ENCODE measurements around the gene CLDN18.

Gene CLDN18

GRCh38 chr3:138047596-138048158 lies 37.7 kb downstream of the CLDN18 start:
- Histone ChIP-seq H3K27ac (ENCODE audit: poor library complexity, severe bottlenecking) (no peak overlapping the region), H3K36me3 (ENCODE audit: low read depth) (no peaks in the 10 kb centered on the region), H3K9me3 (ENCODE audit: severe bottlenecking) (no peaks in the 10 kb centered on the region), H3K27me3 (ENCODE audit: insufficient read depth, poor library complexity, severe bottlenecking) (no peaks in the 10 kb centered on the region), H3K4me1 (ENCODE audit: insufficient read depth, poor library complexity, severe bottlenecking) (peaks cover 16% of the 10 kb centered on the region), H3K4me3 (ENCODE audit: severe bottlenecking) (no peak overlapping the region)
- TF ChIP-seq CTCF (IDR thresholded peaks at IDR 0.05; ENCODE audit: poor library complexity, severe bottlenecking): no peak
- no peak for ATAC-seq (ENCODE audit: low read depth)
- no peak for DNase-seq (ENCODE audit: low spot score)

- DNase-seq (ENCODE audit: low spot score) (no peak), ATAC-seq (ENCODE audit: low read depth) (peak; percentile 25; the same call in 1 of the 3 replicates)
- TF ChIP-seq CTCF (IDR thresholded peaks at IDR 0.05; ENCODE audit: poor library complexity, severe bottlenecking): no peak
- no peak overlapping the region for H3K27ac ChIP-seq (ENCODE audit: poor library complexity, severe bottlenecking)
- H3K4me3 ChIP-seq (ENCODE audit: severe bottlenecking): no peak overlapping the region
- H3K36me3 ChIP-seq (ENCODE audit: low read depth): no peaks in the 10 kb centered on the region
- no peaks in the 10 kb centered on the region for H3K27me3 ChIP-seq (ENCODE audit: insufficient read depth, poor library complexity, severe bottlenecking)
- peaks cover 2% of the 10 kb centered on the region for H3K4me1 ChIP-seq (ENCODE audit: insufficient read depth, poor library complexity, severe bottlenecking)
- no peaks in the 10 kb centered on the region for H3K9me3 ChIP-seq (ENCODE audit: severe bottlenecking)
Measured at GRCh38 chr3:138049157-138049919, 39.4 kb downstream of the CLDN18 start.

- Histone ChIP-seq H3K27ac (ENCODE audit: poor library complexity, severe bottlenecking) (no peak overlapping the region), H3K9me3 (ENCODE audit: severe bottlenecking) (no peaks in the 10 kb centered on the region), H3K27me3 (ENCODE audit: insufficient read depth, poor library complexity, severe bottlenecking) (no peaks in the 10 kb centered on the region), H3K36me3 (ENCODE audit: low read depth) (no peaks in the 10 kb centered on the region), H3K4me1 (ENCODE audit: insufficient read depth, poor library complexity, severe bottlenecking) (no peaks in the 10 kb centered on the region), H3K4me3 (ENCODE audit: severe bottlenecking) (no peak overlapping the region)
- peak; percentile 83 for ATAC-seq (ENCODE audit: low read depth)
- DNase-seq (ENCODE audit: low spot score): no peak
- TF ChIP-seq CTCF (IDR thresholded peaks at IDR 0.05; ENCODE audit: poor library complexity, severe bottlenecking): peak; percentile 87
Measured at GRCh38 chr3:138051947-138052802, 42.2 kb downstream of the CLDN18 start.

GRCh38 chr3:138054057-138054456 lies 44.1 kb downstream of the CLDN18 start:
- DNase-seq (ENCODE audit: low spot score) (no peak), ATAC-seq (ENCODE audit: low read depth) (no peak)
- no peak for TF ChIP-seq CTCF (IDR thresholded peaks at IDR 0.05; ENCODE audit: poor library complexity, severe bottlenecking)
- H3K27me3 ChIP-seq (ENCODE audit: insufficient read depth, poor library complexity, severe bottlenecking): no peaks in the 10 kb centered on the region
- no peaks in the 10 kb centered on the region for H3K4me1 ChIP-seq (ENCODE audit: insufficient read depth, poor library complexity, severe bottlenecking)
- H3K4me3 ChIP-seq (ENCODE audit: severe bottlenecking): no peak overlapping the region
- H3K9me3 ChIP-seq (ENCODE audit: severe bottlenecking): no peaks in the 10 kb centered on the region
- H3K36me3 ChIP-seq (ENCODE audit: low read depth): no peaks in the 10 kb centered on the region
- no peak overlapping the region for H3K27ac ChIP-seq (ENCODE audit: poor library complexity, severe bottlenecking)
